Esophagus muscularis mucosa (tissue), 4 donors: Measurements from ENCODE around the gene SPRR3. TPM values are rescaled to one million over a fixed set of nuclear protein-coding genes. Genes with fewer than 3 reads are reported as not detected.
A peak's percentile ranks its signal among the peaks of the same experiment; 100 is the strongest.

ENCODE experiments used
- DNase-seq: peaks from one replicate; pipeline ENCODE4 v3.0.0-alpha.2; 2017; ENCODE audit errors: extremely low spot score
- H3K27ac ChIP-seq, 4 donors: fragments of 200-600 bp; sonication (generic); replicated peaks in 1 of 4; 1 replicate in 3 of 4; 2 replicates in 1 of 4; pipeline ENCODE4 v1.5.1; 2016 to 2019; ENCODE audit warnings: mild to moderate bottlenecking in 1 of 4
- H3K27me3 ChIP-seq, 4 donors: fragments of 200-600 bp; sonication (generic); one replicate each; pipeline versions ENCODE4 v1.5.1 to v1.6.0; 2016 to 2019
- H3K36me3 ChIP-seq, 4 donors: fragments of 200-600 bp; sonication (generic); one replicate each; pipeline ENCODE4 v1.5.1; 2016 to 2019
- H3K4me1 ChIP-seq, 4 donors: fragments of 200-600 bp; sonication (generic); one replicate each; pipeline ENCODE4 v1.5.1; 2016 to 2019
- H3K4me3 ChIP-seq, 4 donors: fragments of 200-600 bp; sonication (generic); 1 replicate in 2 of 4; 2 replicates in 2 of 4; pipeline ENCODE4 v1.5.1; 2016 to 2019; ENCODE audit warnings: mild to moderate bottlenecking in 4 of 4, moderate library complexity in 1 of 4
- H3K9me3 ChIP-seq, 4 donors: fragments of 200-600 bp; sonication (generic); 1 replicate in 3 of 4; 2 replicates in 1 of 4; pipeline ENCODE4 v1.5.1; 2016 to 2019
- CTCF ChIP-seq, 3 experiments: fragments of 200-600 bp in 2 of 3; fragments of 450-650 bp in 1 of 3; sonication (generic) in 2 of 3; IDR thresholded peaks; one replicate each; pipeline ENCODE4 v1.5.1; 2017 to 2019; ENCODE audit warnings: antibody characterized with exemption in 3 of 3, mild to moderate bottlenecking in 2 of 3, moderate library complexity in 1 of 3
- EP300 ChIP-seq: sonication (generic); formaldehyde crosslinking; IDR thresholded peaks from one replicate; pipeline ENCODE4 v1.6.1; 2017; ENCODE audit warnings: antibody characterized with exemption
- POLR2A ChIP-seq: fragments of 450-650 bp; IDR thresholded peaks from one replicate; pipeline ENCODE4 v1.6.1; 2017; ENCODE audit warnings: antibody characterized with exemption, moderate library complexity, mild to moderate bottlenecking, low read depth
- POLR2AphosphoS5 ChIP-seq, 2 donors: sonication (generic); formaldehyde crosslinking; IDR thresholded peaks; one replicate each; pipeline ENCODE4 v1.6.1; 2017; ENCODE audit warnings: antibody characterized with exemption in 2 of 2
- WGBS: methylation state at CpG from one replicate; pipeline ENCODE4 v1.1.5; 2018; 5-methylcytosine and 5-hydroxymethylcytosine counted together
- intact Hi-C: fragments of 100-400 bp; cut with DNase I; formaldehyde crosslinking; loops from one replicate; pipeline ENCODE4 v1.15.1; 2023
- total RNA-seq, 4 donors: library from RNA; depleted of rRNA; stranded (reverse); fragments of >200 nt; gene quantifications; one replicate each; pipeline versions ENCODE4 v1.1.0 to v1.2.1, GENCODE V29; 2016

The SPRR3 gene
- total RNA-seq, 4 donors from 2014 or later, result 1.6 to 5.0 TPM; not detected in 2

GRCh38 chr1:152982076-152982475 is 19.5 kb upstream of the SPRR3 start:
- Histone ChIP-seq H3K9me3 (no peaks in the 10 kb centered on the region), H3K4me1 (no peaks in the 10 kb centered on the region), H3K27ac (no peak overlapping the region), H3K4me3 (no peak overlapping the region), H3K27me3 (no peaks in the 10 kb centered on the region), H3K36me3 (no peaks in the 10 kb centered on the region)
- intact Hi-C loops, result no loop called here
- 86% methylated on average over 4 of the region's 4 CpGs for WGBS
- TF ChIP-seq POLR2A (no peak), EP300 (no peak), POLR2AphosphoS5 (IDR thresholded peaks at IDR 0.05) (no peak), CTCF (IDR thresholded peaks at IDR 0.05) (no peak)
- DNase-seq, result no peak

DNA sequence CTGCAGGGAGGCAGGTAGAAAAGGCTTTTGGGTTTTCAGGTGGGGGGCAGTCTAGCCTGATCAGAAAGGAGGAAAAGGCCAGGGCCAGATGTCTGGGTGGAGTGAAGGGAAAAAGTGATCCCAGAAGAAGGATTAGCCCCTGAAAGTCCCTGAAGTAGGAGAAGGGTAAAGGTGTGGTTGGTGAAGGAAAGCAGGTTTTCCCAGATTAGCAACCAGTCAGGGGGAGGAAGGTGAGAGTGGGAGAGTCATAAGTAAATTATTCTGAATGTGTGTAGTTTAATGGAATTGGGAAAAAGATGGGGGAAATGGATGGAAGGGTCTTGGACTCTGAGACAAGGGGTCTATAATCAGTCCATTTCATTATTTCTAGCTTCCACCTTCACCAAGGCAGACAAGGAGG is 18.3 kb upstream of the SPRR3 start:
- Histone ChIP-seq H3K36me3 (no peaks in the 10 kb centered on the region), H3K27ac (no peak overlapping the region), H3K9me3 (no peaks in the 10 kb centered on the region), H3K4me3 (no peak overlapping the region), H3K4me1 (no peaks in the 10 kb centered on the region), H3K27me3 (no peaks in the 10 kb centered on the region)
- no peak for TF ChIP-seq EP300
- no peak for TF ChIP-seq POLR2AphosphoS5 (IDR thresholded peaks at IDR 0.05)
- no peak for TF ChIP-seq CTCF (IDR thresholded peaks at IDR 0.05)
- no peak for TF ChIP-seq POLR2A
- peak; percentile 21 for DNase-seq
- intact Hi-C loops, result no loop called here

DNA sequence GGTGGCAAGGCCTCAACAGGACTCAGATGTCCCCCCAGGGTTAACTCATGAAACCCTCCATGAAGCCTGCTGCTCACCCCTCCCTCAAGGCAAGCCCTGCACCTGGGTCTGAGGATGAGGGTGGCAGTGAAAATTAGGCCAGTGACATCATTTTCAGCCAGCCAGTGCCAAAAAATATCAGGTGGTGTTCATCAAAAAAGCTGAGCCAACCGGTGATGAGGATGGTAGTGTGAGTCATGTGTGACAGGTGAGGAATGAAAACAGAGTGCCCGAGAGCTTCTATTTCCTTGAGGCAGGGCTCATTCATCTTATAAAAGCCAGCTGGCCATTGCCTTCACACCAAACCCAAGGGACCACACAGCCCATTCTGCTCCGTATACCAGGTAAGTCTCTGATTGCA is 17.8 kb upstream of the SPRR3 start, which contains the start of gene SPRR1A:
Gene SPRR1A, plus strand, starts transcription at position 339 of the 400 bp plus-strand sequence. CDS start 1,150 bp downstream, outside the sequence.
- Histone ChIP-seq H3K27me3 (no peaks in the 10 kb centered on the region), H3K9me3 (no peaks in the 10 kb centered on the region)
- peak; percentile 45 for DNase-seq

GRCh38 chr1:152986578-152986977 is 15.0 kb upstream of the SPRR3 start:
- no peak for DNase-seq
- TF ChIP-seq POLR2A, result no peak
- no peak for TF ChIP-seq CTCF (IDR thresholded peaks at IDR 0.05)
- no peak for TF ChIP-seq EP300
- H3K27ac ChIP-seq, result no peak overlapping the region
- intact Hi-C loops, result no loop called here
- H3K36me3 ChIP-seq, result no peaks in the 10 kb centered on the region
- 88% methylated on average over 2 of the region's 2 CpGs for WGBS
- no peaks in the 10 kb centered on the region for H3K4me1 ChIP-seq
- H3K9me3 ChIP-seq, result no peaks in the 10 kb centered on the region
- H3K27me3 ChIP-seq, result no peaks in the 10 kb centered on the region
- H3K4me3 ChIP-seq, result no peak overlapping the region

More for the DNA sequence above, 17.8 kb upstream of the SPRR3 start, which contains the start of gene SPRR1A:
- Histone ChIP-seq H3K27ac (no peak within 1 kb of the TSS), H3K36me3 (no peaks in the 10 kb centered on the region), H3K4me3 (no peak within 1 kb of the TSS), H3K4me1 (no peaks in the 10 kb centered on the region)
- 69% methylated on average over 3 of the region's 3 CpGs for WGBS
- intact Hi-C loops, result no loop called here
- TF ChIP-seq EP300 (no peak), POLR2AphosphoS5 (IDR thresholded peaks at IDR 0.05) (no peak), POLR2A (no peak), CTCF (IDR thresholded peaks at IDR 0.05) (no peak)

GRCh38 chr1:152993186-152993585 is 8.4 kb upstream of the SPRR3 start:
- intact Hi-C loops, result no loop called here
- Histone ChIP-seq H3K4me1 (no peaks in the 10 kb centered on the region), H3K4me3 (no peak overlapping the region), H3K27ac (no peak overlapping the region), H3K9me3 (peaks cover 0 to 12% (median 3%) of the 10 kb centered on the region in 4 donors), H3K36me3 (no peaks in the 10 kb centered on the region), H3K27me3 (no peaks in the 10 kb centered on the region)
- DNase-seq, result peak; percentile 72
- WGBS, result 84% methylated on average over 6 of the region's 6 CpGs
- no peak for TF ChIP-seq EP300
- TF ChIP-seq POLR2A, result no peak
- TF ChIP-seq POLR2AphosphoS5 (IDR thresholded peaks at IDR 0.05), result no peak
- TF ChIP-seq CTCF (IDR thresholded peaks at IDR 0.05), result no peak
